Measurements from ENCODE around the gene CHPF.

GRCh38 chr2:219563271-219563928, 19.8 kb upstream of the CHPF start:
- no peak for TF ChIP-seq CTCF (IDR thresholded peaks at IDR 0.05)
- TF ChIP-seq POLR2A (IDR thresholded peaks at IDR 0.05; ENCODE audit: low read depth): no peak
- TF ChIP-seq EP300 (IDR thresholded peaks at IDR 0.05): no peak
- TF ChIP-seq POLR2AphosphoS5 (IDR thresholded peaks at IDR 0.05): no peak
